WTC11 (cell line): ENCODE data around the gene KCNIP3.

Source experiments
- TEAD4 ChIP-seq: sonication (generic); formaldehyde crosslinking; IDR thresholded peaks from 2 replicates; pipeline ENCODE4 v1.8.0; 2022; ENCODE audit warnings: mild to moderate bottlenecking, missing genetic modification reagents
- TF ChIP-seq, protein P1 (sequence below): sonication (generic); formaldehyde crosslinking; IDR thresholded peaks from 2 replicates; pipeline ENCODE4 v1.8.1; 2023; ENCODE audit warnings: mild to moderate bottlenecking, missing genetic modification reagents
- TF ChIP-seq, protein P2 (sequence below): fragments of 200-600 bp; IDR thresholded peaks from 2 replicates; pipeline ENCODE4 v1.8.0; 2022; ENCODE audit warnings: antibody characterized with exemption
- TF ChIP-seq, protein P3 (sequence below): sonication (generic); formaldehyde crosslinking; IDR thresholded peaks from 2 replicates; pipeline ENCODE4 v1.8.1; 2023; ENCODE audit warnings: mild to moderate bottlenecking, missing genetic modification reagents, moderate library complexity

- TF ChIP-seq, protein P1, sequence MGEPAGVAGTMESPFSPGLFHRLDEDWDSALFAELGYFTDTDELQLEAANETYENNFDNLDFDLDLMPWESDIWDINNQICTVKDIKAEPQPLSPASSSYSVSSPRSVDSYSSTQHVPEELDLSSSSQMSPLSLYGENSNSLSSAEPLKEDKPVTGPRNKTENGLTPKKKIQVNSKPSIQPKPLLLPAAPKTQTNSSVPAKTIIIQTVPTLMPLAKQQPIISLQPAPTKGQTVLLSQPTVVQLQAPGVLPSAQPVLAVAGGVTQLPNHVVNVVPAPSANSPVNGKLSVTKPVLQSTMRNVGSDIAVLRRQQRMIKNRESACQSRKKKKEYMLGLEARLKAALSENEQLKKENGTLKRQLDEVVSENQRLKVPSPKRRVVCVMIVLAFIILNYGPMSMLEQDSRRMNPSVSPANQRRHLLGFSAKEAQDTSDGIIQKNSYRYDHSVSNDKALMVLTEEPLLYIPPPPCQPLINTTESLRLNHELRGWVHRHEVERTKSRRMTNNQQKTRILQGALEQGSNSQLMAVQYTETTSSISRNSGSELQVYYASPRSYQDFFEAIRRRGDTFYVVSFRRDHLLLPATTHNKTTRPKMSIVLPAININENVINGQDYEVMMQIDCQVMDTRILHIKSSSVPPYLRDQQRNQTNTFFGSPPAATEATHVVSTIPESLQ (CRISPR knock-in tag), result no peak
- TF ChIP-seq, protein P2, sequence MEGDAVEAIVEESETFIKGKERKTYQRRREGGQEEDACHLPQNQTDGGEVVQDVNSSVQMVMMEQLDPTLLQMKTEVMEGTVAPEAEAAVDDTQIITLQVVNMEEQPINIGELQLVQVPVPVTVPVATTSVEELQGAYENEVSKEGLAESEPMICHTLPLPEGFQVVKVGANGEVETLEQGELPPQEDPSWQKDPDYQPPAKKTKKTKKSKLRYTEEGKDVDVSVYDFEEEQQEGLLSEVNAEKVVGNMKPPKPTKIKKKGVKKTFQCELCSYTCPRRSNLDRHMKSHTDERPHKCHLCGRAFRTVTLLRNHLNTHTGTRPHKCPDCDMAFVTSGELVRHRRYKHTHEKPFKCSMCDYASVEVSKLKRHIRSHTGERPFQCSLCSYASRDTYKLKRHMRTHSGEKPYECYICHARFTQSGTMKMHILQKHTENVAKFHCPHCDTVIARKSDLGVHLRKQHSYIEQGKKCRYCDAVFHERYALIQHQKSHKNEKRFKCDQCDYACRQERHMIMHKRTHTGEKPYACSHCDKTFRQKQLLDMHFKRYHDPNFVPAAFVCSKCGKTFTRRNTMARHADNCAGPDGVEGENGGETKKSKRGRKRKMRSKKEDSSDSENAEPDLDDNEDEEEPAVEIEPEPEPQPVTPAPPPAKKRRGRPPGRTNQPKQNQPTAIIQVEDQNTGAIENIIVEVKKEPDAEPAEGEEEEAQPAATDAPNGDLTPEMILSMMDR, result no peak
- TF ChIP-seq, protein P3, sequence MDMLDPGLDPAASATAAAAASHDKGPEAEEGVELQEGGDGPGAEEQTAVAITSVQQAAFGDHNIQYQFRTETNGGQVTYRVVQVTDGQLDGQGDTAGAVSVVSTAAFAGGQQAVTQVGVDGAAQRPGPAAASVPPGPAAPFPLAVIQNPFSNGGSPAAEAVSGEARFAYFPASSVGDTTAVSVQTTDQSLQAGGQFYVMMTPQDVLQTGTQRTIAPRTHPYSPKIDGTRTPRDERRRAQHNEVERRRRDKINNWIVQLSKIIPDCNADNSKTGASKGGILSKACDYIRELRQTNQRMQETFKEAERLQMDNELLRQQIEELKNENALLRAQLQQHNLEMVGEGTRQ (CRISPR knock-in tag), result no peak
- TF ChIP-seq TEAD4 (CRISPR knock-in tag), result no peak
Measured at GRCh38 chr2:95307036-95307435, 9.9 kb downstream of the KCNIP3 start.
